Liver (tissue), 3 donors: ENCODE results near the gene FMN2.

Source experiments
- CTCF ChIP-seq: fragments of 150-350 bp; IDR thresholded peaks from 2 replicates; pipeline ENCODE4 v1.5.1; 2017; ENCODE audit warnings: improper control_type of control experiment, low read depth, low read length; ENCODE audit not compliant: missing input control
- GABPA ChIP-seq, 2 donors: IDR thresholded peaks in 1 of 2; conservative IDR thresholded peaks in 1 of 2; 2 replicates each; pipeline ENCODE4 v1.6.1; 2016; ENCODE audit warnings: antibody characterized with exemption in 2 of 2, mild to moderate bottlenecking in 1 of 2, moderate library complexity in 1 of 2
- JUND ChIP-seq, 2 donors: IDR thresholded peaks; 2 replicates each; pipeline ENCODE4 v1.6.1; 2016; ENCODE audit warnings: antibody characterized with exemption in 2 of 2
- RAD21 ChIP-seq, 2 donors: IDR thresholded peaks; 2 replicates each; pipeline ENCODE4 v1.6.1; 2016; ENCODE audit warnings: antibody characterized with exemption in 2 of 2, mild to moderate bottlenecking in 2 of 2
- TF ChIP-seq, protein P1 (sequence below): IDR thresholded peaks from 2 replicates; pipeline ENCODE4 v1.6.1; 2016; ENCODE audit warnings: antibody characterized with exemption, mild to moderate bottlenecking
- donor health status: healthy.
- donor health status: healthy.

- TF ChIP-seq, protein P1, sequence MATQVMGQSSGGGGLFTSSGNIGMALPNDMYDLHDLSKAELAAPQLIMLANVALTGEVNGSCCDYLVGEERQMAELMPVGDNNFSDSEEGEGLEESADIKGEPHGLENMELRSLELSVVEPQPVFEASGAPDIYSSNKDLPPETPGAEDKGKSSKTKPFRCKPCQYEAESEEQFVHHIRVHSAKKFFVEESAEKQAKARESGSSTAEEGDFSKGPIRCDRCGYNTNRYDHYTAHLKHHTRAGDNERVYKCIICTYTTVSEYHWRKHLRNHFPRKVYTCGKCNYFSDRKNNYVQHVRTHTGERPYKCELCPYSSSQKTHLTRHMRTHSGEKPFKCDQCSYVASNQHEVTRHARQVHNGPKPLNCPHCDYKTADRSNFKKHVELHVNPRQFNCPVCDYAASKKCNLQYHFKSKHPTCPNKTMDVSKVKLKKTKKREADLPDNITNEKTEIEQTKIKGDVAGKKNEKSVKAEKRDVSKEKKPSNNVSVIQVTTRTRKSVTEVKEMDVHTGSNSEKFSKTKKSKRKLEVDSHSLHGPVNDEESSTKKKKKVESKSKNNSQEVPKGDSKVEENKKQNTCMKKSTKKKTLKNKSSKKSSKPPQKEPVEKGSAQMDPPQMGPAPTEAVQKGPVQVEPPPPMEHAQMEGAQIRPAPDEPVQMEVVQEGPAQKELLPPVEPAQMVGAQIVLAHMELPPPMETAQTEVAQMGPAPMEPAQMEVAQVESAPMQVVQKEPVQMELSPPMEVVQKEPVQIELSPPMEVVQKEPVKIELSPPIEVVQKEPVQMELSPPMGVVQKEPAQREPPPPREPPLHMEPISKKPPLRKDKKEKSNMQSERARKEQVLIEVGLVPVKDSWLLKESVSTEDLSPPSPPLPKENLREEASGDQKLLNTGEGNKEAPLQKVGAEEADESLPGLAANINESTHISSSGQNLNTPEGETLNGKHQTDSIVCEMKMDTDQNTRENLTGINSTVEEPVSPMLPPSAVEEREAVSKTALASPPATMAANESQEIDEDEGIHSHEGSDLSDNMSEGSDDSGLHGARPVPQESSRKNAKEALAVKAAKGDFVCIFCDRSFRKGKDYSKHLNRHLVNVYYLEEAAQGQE, result no peak
- TF ChIP-seq CTCF (no peak), GABPA (IDR thresholded peaks at IDR 0.05 in 1 of 2, conservative IDR thresholded peaks at IDR 0.05 in 1 of 2) (no peak), RAD21 (IDR thresholded peaks at IDR 0.05) (no peak), JUND (IDR thresholded peaks at IDR 0.05) (no peak)
Measured at GRCh38 chr1:240464099-240464498, 372.4 kb downstream of the FMN2 start.
